Measurements from ENCODE around the gene CXXC5.

CXXC5 gene

DNA sequence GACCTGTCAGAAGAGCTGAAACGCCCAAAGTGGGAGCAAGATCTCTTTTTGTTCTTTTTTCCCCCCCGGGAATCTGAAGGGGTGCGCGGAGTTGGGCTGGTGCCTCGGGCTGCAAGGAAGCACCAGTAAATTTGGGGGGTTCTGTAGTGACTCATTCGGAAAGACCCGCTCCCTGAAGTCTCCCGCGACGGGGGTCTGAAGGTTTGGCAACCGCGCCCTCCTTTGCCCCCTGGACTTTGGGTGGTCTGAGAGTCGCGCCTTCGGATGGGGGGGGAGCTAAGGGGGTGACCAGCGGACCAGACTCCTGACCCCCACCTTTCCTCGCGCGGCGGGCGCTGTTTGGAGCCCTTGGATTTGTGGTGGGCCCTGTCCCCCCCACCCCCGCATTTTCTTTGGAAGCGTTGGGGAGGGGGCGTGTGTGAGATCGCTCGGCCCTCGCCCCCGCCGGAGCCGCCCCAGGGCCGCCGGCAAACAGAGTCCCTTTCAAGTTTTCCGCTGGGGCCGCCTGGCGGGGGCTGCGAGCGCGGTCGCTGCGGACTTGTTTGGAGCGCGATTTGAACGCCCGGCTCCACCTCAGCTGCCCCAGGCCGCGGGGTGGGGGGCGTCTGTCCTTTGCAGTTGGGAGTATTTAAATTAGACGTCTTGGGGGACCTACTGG, 2.0 kb downstream of the CXXC5 start:
- Histone ChIP-seq H3K4me2 (ENCODE audit: insufficient read depth, low read length) (peak overlapping the region; percentile 78), H3K4me1 (ENCODE audit: insufficient read depth, low read length) (peaks cover 61% of the 10 kb centered on the region), H3K27ac (ENCODE audit: low read length) (peak overlapping the region; percentile 62), H3K4me3 (ENCODE audit: low read depth in 1 of 2, low read length in 2 of 2) (peak overlapping the region; percentile 75 to 79), H3K27me3 (ENCODE audit: insufficient read depth, low read length, poor library complexity) (peaks cover 26% of the 10 kb centered on the region), H3K79me2 (ENCODE audit: insufficient read depth, low read length) (peaks cover 65% of the 10 kb centered on the region), H3K36me3 (ENCODE audit: insufficient read depth, low read length) (no peaks in the 10 kb centered on the region), H4K20me1 (ENCODE audit: insufficient read depth, low read length) (peaks cover 52% of the 10 kb centered on the region), H3K9me3 (ENCODE audit: insufficient read depth, low read length, severe bottlenecking) (no peaks in the 10 kb centered on the region), H3K9ac (ENCODE audit: low read depth, low read length) (peak overlapping the region; percentile 68), H2AFZ (ENCODE audit: low read depth, low read length) (peak overlapping the region; percentile 51)
- TF ChIP-seq CTCF (IDR thresholded peaks at IDR 0.05; ENCODE audit: borderline replicate concordance, extremely low read depth, low read length, poor library complexity, severe bottlenecking) (peak; percentile 29), EZH2 (IDR thresholded peaks at IDR 0.05; ENCODE audit: borderline replicate concordance, low read depth, low read length, severe bottlenecking) (no peak)
- peak; percentile 55 for DNase-seq
- ATAC-seq (ENCODE audit: insufficient read depth, low read depth): no peak

DNA sequence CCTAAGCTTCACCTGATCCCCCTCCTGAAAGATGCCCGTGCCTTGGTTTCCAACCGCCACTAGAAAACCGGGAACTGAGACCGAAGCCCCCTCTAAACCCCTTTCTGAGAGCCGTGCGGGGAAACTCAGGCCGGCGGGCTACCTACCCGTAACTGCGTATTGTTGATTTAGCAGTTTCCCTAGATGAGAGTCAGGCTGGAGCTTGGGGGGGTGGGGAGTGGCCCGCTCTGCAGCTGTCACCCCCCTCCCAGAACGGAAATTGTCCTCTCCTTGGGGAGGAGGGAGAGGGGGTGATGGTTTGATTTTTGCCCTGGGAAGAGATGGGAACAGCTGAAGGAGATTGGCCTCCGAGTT, 2.5 kb downstream of the CXXC5 start:
- H3K4me1 ChIP-seq (ENCODE audit: insufficient read depth, low read length): peaks cover 61% of the 10 kb centered on the region

GRCh38 chr5:139651043-139651834, 3.1 kb downstream of the CXXC5 start:
- peaks cover 76% of the 10 kb centered on the region for H3K79me2 ChIP-seq (ENCODE audit: insufficient read depth, low read length)
- H3K36me3 ChIP-seq (ENCODE audit: insufficient read depth, low read length): no peaks in the 10 kb centered on the region
- no peak for TF ChIP-seq CTCF (IDR thresholded peaks at IDR 0.05; ENCODE audit: borderline replicate concordance, extremely low read depth, low read length, poor library complexity, severe bottlenecking)
- no peak for TF ChIP-seq EZH2 (IDR thresholded peaks at IDR 0.05; ENCODE audit: borderline replicate concordance, low read depth, low read length, severe bottlenecking)
- H3K4me1 ChIP-seq (ENCODE audit: insufficient read depth, low read length): peaks cover 66% of the 10 kb centered on the region
- H3K27ac ChIP-seq (ENCODE audit: low read length): peak overlapping the region; percentile 28; the same call in 1 of the 2 replicates
- peak overlapping the region in 1 of 2 experiments; percentile 75; a peak in 2 of 4 replicates for H3K4me3 ChIP-seq (ENCODE audit: low read depth in 1 of 2, low read length in 2 of 2)
- no peak overlapping the region for H2AFZ ChIP-seq (ENCODE audit: low read depth, low read length)
- peaks cover 26% of the 10 kb centered on the region for H3K27me3 ChIP-seq (ENCODE audit: insufficient read depth, low read length, poor library complexity)
- H3K9me3 ChIP-seq (ENCODE audit: insufficient read depth, low read length, severe bottlenecking): no peaks in the 10 kb centered on the region
- ATAC-seq (ENCODE audit: insufficient read depth, low read depth) (no peak), DNase-seq (no peak)
- peak overlapping the region; percentile 68 for H3K9ac ChIP-seq (ENCODE audit: low read depth, low read length)
- peaks cover 60% of the 10 kb centered on the region for H4K20me1 ChIP-seq (ENCODE audit: insufficient read depth, low read length)
- peak overlapping the region; percentile 78 for H3K4me2 ChIP-seq (ENCODE audit: insufficient read depth, low read length)

More for the DNA sequence above, 2.5 kb downstream of the CXXC5 start:
- DNase-seq: peak; percentile 35
- H3K27ac ChIP-seq (ENCODE audit: low read length): peak overlapping the region; percentile 32; the same call in 1 of the 2 replicates
- H3K9ac ChIP-seq (ENCODE audit: low read depth, low read length): peak overlapping the region; percentile 68
- no peak overlapping the region for H2AFZ ChIP-seq (ENCODE audit: low read depth, low read length)
- TF ChIP-seq CTCF (IDR thresholded peaks at IDR 0.05; ENCODE audit: borderline replicate concordance, extremely low read depth, low read length, poor library complexity, severe bottlenecking): no peak
- TF ChIP-seq EZH2 (IDR thresholded peaks at IDR 0.05; ENCODE audit: borderline replicate concordance, low read depth, low read length, severe bottlenecking): no peak
- no peak for ATAC-seq (ENCODE audit: insufficient read depth, low read depth)
- H3K9me3 ChIP-seq (ENCODE audit: insufficient read depth, low read length, severe bottlenecking): no peaks in the 10 kb centered on the region
- peaks cover 26% of the 10 kb centered on the region for H3K27me3 ChIP-seq (ENCODE audit: insufficient read depth, low read length, poor library complexity)
- peaks cover 70% of the 10 kb centered on the region for H3K79me2 ChIP-seq (ENCODE audit: insufficient read depth, low read length)
- H3K4me3 ChIP-seq (ENCODE audit: low read depth in 1 of 2, low read length in 2 of 2): peak overlapping the region; percentile 75 to 79; a peak in 3 of 4 replicates
- H3K4me2 ChIP-seq (ENCODE audit: insufficient read depth, low read length): peak overlapping the region; percentile 78
- H4K20me1 ChIP-seq (ENCODE audit: insufficient read depth, low read length): peaks cover 54% of the 10 kb centered on the region
- H3K36me3 ChIP-seq (ENCODE audit: insufficient read depth, low read length): no peaks in the 10 kb centered on the region

All from DND-41 (cell line).